HL-60 (cell line): ENCODE measurements around the gene CPB1.
A peak's percentile ranks its signal among the peaks of the same experiment; 100 is the strongest.

Experiments
- DNase-seq, 2 experiments: peaks; one replicate each; pipeline ENCODE4 v3.0.0-alpha.2; 2010 to 2020; ENCODE audit warnings: low read depth in 1 of 2, low spot score in 1 of 2
- H3K27ac ChIP-seq: fragments of 250-450 bp; sonication (Bioruptor Pico); replicated peaks from 2 replicates; pipeline ENCODE4 v1.5.1; 2020; ENCODE audit warnings: mild to moderate bottlenecking, moderate library complexity
- H3K27me3 ChIP-seq: fragments of 250-450 bp; sonication (Bioruptor Pico); 2 replicates; pipeline ENCODE4 v1.5.1; 2021; ENCODE audit warnings: mild to moderate bottlenecking, moderate library complexity; ENCODE audit not compliant: insufficient read depth, poor library complexity, severe bottlenecking
- H3K4me3 ChIP-seq: replicated peaks from 2 replicates; pipeline ENCODE4 v1.5.1; 2011; ENCODE audit warnings: mild to moderate bottlenecking, control low read depth, low read length; ENCODE audit not compliant: insufficient read depth
- CTCF ChIP-seq: IDR thresholded peaks from one replicate; pipeline ENCODE4 v1.5.1; 2011; ENCODE audit warnings: low read length, control low read depth, inconsistent platforms; ENCODE audit not compliant: insufficient read depth
- GABPA ChIP-seq: IDR thresholded peaks from 2 replicates; pipeline ENCODE4 v1.6.1; 2012; ENCODE audit warnings: low read depth
- POLR2AphosphoS5 ChIP-seq: IDR thresholded peaks from 2 replicates; pipeline ENCODE4 v1.6.1; 2012; ENCODE audit warnings: low read depth
- REST ChIP-seq: IDR thresholded peaks from 2 replicates; pipeline ENCODE4 v1.6.1; 2012; ENCODE audit warnings: low read depth; ENCODE audit not compliant: insufficient replicate concordance
- SPI1 ChIP-seq: IDR thresholded peaks from 2 replicates; pipeline ENCODE4 v1.6.1; 2012; ENCODE audit warnings: low read depth, mild to moderate bottlenecking, borderline replicate concordance

Gene CPB1

GRCh38 chr3:148863814-148864213 lies 36.2 kb downstream of the CPB1 start:
- H3K4me3 ChIP-seq, result no peak overlapping the region
- no peak overlapping the region for H3K27ac ChIP-seq
- no peaks in the 10 kb centered on the region for H3K27me3 ChIP-seq
- TF ChIP-seq CTCF (no peak), REST (no peak), SPI1 (no peak)
- no peak for DNase-seq

GRCh38 chr3:148865049-148865448 lies 37.4 kb downstream of the CPB1 start, which contains the start of gene CPA3:
TSS of gene CPA3 (plus strand) at chr3:148865296. CDS start at chr3:148865308, 12 bp downstream.
- no peak within 1 kb of the TSS for H3K4me3 ChIP-seq
- no peak within 1 kb of the TSS for H3K27ac ChIP-seq
- peak; percentile 5; the same call in 1 of the 2 replicates for TF ChIP-seq SPI1
- peak; percentile 64 for TF ChIP-seq POLR2AphosphoS5
- no peak for TF ChIP-seq GABPA
- no peak for TF ChIP-seq REST
- TF ChIP-seq CTCF, result no peak
- DNase-seq, result peak in 1 of 2 experiments; percentile 15
- no peaks in the 10 kb centered on the region for H3K27me3 ChIP-seq

GRCh38 chr3:148866261-148866660 lies 38.6 kb downstream of the CPB1 start:
- no peak overlapping the region for H3K4me3 ChIP-seq
- TF ChIP-seq SPI1, result no peak
- no peak for TF ChIP-seq CTCF
- no peak for TF ChIP-seq REST
- no peak for DNase-seq
- no peak overlapping the region for H3K27ac ChIP-seq
- no peaks in the 10 kb centered on the region for H3K27me3 ChIP-seq
